C4-2B (cell line): ENCODE measurements around the gene ANXA3.

Experiments
- CTCF ChIP-seq: fragments of 450-650 bp; conservative IDR thresholded peaks from 2 replicates; pipeline ENCODE4 v1.5.1; 2017; ENCODE audit warnings: mild to moderate bottlenecking
- ZFX ChIP-seq: fragments of 450-650 bp; IDR thresholded peaks from 2 replicates; pipeline ENCODE4 v1.6.1; 2017

- TF ChIP-seq CTCF (no peak), ZFX (no peak)
Observed at GRCh38 chr4:78640714-78641113, 89.1 kb downstream of the ANXA3 start.
